Suprapubic skin (tissue), 4 donors: ENCODE measurements around the gene AXDND1.

Experiments used
- POLR2A ChIP-seq, 2 donors: fragments of 450-650 bp; IDR thresholded peaks; one replicate each; pipeline ENCODE4 v1.6.1; 2017; ENCODE audit warnings: antibody characterized with exemption in 2 of 2, mild to moderate bottlenecking in 2 of 2, moderate library complexity in 2 of 2
- POLR2AphosphoS5 ChIP-seq, 3 donors: sonication (generic); formaldehyde crosslinking; IDR thresholded peaks; one replicate each; pipeline ENCODE4 v1.6.1; 2017; ENCODE audit warnings: antibody characterized with exemption in 3 of 3

DNA sequence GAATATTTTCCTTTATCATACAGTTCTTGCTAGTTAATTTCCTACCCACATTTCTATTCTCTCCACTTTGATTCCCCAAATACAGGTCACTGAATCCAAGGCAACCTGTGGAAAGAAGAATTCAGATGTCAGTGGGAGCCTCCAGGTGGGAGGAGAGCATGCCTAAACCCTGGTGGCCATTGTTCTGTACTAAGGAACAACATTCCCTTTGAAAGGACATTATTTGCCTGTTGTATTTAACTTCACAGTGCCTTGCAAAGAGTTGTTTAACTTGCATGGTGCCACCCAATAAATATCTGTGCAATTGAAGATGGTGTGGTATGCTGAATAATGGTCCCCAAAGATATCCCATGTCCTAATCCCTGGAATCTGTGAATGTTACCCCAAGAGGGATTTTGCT lies 188.7 kb downstream of the AXDND1 start:
- TF ChIP-seq POLR2AphosphoS5 (IDR thresholded peaks at IDR 0.05) (no peak), POLR2A (IDR thresholded peaks at IDR 0.05) (no peak)
